ENCODE measurements around the gene NPC1L1. TPM values are rescaled to one million over a fixed set of nuclear protein-coding genes. Genes with fewer than 3 reads are reported as not detected.

Gene NPC1L1
- total and polyA plus RNA-seq, 10 of the 15 experiments (the other 5 are each of a cell fraction or from before 2014, with no cell fraction given) = 0.01 to 0.90 TPM; not detected in 8

DNA sequence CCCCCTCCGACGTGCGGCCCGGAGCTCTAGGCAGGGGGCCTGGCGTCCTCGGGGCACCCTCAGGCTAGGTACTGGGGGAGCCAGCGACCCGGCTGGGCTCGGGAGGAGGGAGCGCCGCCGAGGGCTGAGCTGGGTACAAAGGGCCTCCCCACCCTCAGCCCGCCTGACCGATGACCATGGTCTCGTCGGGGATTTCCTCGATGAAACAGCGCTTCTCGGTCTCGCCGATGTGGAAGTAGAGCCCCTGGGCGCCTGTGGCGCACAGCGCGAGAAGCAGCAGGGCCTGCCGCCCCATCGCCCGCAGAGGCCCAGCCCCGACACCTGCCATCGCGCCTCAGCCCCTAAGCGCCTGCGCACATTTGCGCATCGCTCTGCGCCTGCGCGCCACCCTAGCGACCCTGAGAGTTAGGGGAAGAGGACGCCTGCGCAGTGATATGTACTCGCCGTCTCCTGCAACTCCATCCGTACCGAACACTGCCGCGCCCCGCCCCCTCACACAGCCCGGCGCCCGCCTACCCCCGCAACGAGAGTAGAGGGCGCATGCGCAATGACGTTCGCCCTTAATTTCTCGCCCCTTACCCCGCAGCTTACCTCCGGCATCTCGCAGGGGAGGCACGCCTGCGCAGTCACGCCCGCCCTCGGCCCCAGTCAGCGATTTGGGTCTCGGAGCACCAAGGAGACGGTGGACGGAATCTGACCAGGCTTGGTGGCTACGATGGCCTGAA, 40.9 kb upstream of the NPC1L1 start, which contains the start of gene TMED4 (continued):
- peak; percentile 90 for TF ChIP-seq YY1 (IDR thresholded peaks at IDR 0.05; ENCODE audit: low read depth, low read length)
- no peak for TF ChIP-seq EZH2 (IDR thresholded peaks at IDR 0.05; ENCODE audit: borderline replicate concordance, control insufficient read depth, low read depth, low read length)
- TF ChIP-seq IKZF1 (conservative IDR thresholded peaks at IDR 0.05) = peak; percentile 99
- TF ChIP-seq NR2C1 (IDR thresholded peaks at IDR 0.05) = peak; percentile 52; the same call in 1 of the 2 replicates
- no peak for TF ChIP-seq KAT2A (conservative IDR thresholded peaks at IDR 0.05; ENCODE audit: control insufficient read depth, low read depth, low read length)
- peak; percentile 46; the same call in 1 of the 2 replicates for TF ChIP-seq RB1 (IDR thresholded peaks at IDR 0.05; ENCODE audit: borderline replicate concordance)
- TF ChIP-seq, protein P1, sequence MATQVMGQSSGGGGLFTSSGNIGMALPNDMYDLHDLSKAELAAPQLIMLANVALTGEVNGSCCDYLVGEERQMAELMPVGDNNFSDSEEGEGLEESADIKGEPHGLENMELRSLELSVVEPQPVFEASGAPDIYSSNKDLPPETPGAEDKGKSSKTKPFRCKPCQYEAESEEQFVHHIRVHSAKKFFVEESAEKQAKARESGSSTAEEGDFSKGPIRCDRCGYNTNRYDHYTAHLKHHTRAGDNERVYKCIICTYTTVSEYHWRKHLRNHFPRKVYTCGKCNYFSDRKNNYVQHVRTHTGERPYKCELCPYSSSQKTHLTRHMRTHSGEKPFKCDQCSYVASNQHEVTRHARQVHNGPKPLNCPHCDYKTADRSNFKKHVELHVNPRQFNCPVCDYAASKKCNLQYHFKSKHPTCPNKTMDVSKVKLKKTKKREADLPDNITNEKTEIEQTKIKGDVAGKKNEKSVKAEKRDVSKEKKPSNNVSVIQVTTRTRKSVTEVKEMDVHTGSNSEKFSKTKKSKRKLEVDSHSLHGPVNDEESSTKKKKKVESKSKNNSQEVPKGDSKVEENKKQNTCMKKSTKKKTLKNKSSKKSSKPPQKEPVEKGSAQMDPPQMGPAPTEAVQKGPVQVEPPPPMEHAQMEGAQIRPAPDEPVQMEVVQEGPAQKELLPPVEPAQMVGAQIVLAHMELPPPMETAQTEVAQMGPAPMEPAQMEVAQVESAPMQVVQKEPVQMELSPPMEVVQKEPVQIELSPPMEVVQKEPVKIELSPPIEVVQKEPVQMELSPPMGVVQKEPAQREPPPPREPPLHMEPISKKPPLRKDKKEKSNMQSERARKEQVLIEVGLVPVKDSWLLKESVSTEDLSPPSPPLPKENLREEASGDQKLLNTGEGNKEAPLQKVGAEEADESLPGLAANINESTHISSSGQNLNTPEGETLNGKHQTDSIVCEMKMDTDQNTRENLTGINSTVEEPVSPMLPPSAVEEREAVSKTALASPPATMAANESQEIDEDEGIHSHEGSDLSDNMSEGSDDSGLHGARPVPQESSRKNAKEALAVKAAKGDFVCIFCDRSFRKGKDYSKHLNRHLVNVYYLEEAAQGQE (IDR thresholded peaks at IDR 0.05; ENCODE audit: low read depth, low read length) = 0 out of 2 replicates have a peak, but pooled peaks have one; percentile 21
- TF ChIP-seq SP1 (IDR thresholded peaks at IDR 0.05; ENCODE audit: low read depth, low read length) = peak; percentile 51
- TF ChIP-seq SMAD5 (IDR thresholded peaks at IDR 0.05; ENCODE audit: low read depth) = 0 out of 2 replicates have a peak, but pooled peaks have one; percentile 18
- TF ChIP-seq HDGF (IDR thresholded peaks at IDR 0.05) = peak; percentile 98
- TF ChIP-seq POLR2AphosphoS5 (IDR thresholded peaks at IDR 0.05; ENCODE audit: low read length) = peak; percentile 92
- TF ChIP-seq ZNF24 (IDR thresholded peaks at IDR 0.05) = no peak
- peak; percentile 78; the same call in 1 of the 2 replicates for TF ChIP-seq CHD2 (IDR thresholded peaks at IDR 0.05; ENCODE audit: borderline replicate concordance, low read depth, low read length)
- TF ChIP-seq IKZF2 (IDR thresholded peaks at IDR 0.05) = no peak
- peak; percentile 60; the same call in 1 of the 2 replicates for TF ChIP-seq ZNF687 (IDR thresholded peaks at IDR 0.05)
- TF ChIP-seq DPF2 (IDR thresholded peaks at IDR 0.05) = peak; percentile 57; the same call in 1 of the 2 replicates
- peak; percentile 63; the same call in 1 of the 2 replicates for TF ChIP-seq BACH1 (IDR thresholded peaks at IDR 0.05; ENCODE audit: borderline replicate concordance)
- peak; percentile 80 for TF ChIP-seq LARP7 (IDR thresholded peaks at IDR 0.05)
- TF ChIP-seq, protein P2, sequence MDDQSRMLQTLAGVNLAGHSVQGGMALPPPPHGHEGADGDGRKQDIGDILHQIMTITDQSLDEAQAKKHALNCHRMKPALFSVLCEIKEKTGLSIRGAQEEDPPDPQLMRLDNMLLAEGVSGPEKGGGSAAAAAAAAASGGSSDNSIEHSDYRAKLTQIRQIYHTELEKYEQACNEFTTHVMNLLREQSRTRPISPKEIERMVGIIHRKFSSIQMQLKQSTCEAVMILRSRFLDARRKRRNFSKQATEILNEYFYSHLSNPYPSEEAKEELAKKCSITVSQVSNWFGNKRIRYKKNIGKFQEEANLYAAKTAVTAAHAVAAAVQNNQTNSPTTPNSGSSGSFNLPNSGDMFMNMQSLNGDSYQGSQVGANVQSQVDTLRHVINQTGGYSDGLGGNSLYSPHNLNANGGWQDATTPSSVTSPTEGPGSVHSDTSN (IDR thresholded peaks at IDR 0.05; ENCODE audit: insufficient replicate concordance, low read depth, low read length) = peak; percentile 6
- peak; percentile 68 for TF ChIP-seq ZNF207 (IDR thresholded peaks at IDR 0.05; ENCODE audit: borderline replicate concordance)
- TF ChIP-seq POLR2A (IDR thresholded peaks at IDR 0.05; ENCODE audit: low read depth, low read length) = peak; percentile 98
- no peak for TF ChIP-seq EED (IDR thresholded peaks at IDR 0.05; ENCODE audit: low read depth)
- TF ChIP-seq CREB1 (IDR thresholded peaks at IDR 0.05; ENCODE audit: low read depth) = peak; percentile 53
- TF ChIP-seq SRF (IDR thresholded peaks at IDR 0.05; ENCODE audit: low read depth in 2 of 2, low read length in 2 of 2) = peak in 1 of 2 experiments; percentile 16; a peak in 1 of 4 replicates
